CD14-positive monocyte (primary cell): ENCODE measurements around the gene SMIM32. TPM values are rescaled to one million over a fixed set of nuclear protein-coding genes. Genes with fewer than 3 reads are reported as not detected.

Experiments used
- DNase-seq, 3 donors: peaks; one replicate each; pipeline ENCODE4 v3.0.0-alpha.2; 2011 to 2022
- H2AFZ ChIP-seq: 2 replicates; pipeline ENCODE4 v1.6.0; 2012; ENCODE audit warnings: mild to moderate bottlenecking, low read depth, low read length, inconsistent platforms; ENCODE audit not compliant: insufficient read depth, poor library complexity, severe bottlenecking
- H3K27ac ChIP-seq, 2 donors: 1 replicate in 1 of 2; 2 replicates in 1 of 2; pipeline ENCODE4 v1.5.1; 2012 to 2013; ENCODE audit warnings: low read length in 2 of 2, control low read depth in 1 of 2, inconsistent platforms in 1 of 2, low read depth in 1 of 2, mild to moderate bottlenecking in 1 of 2
- H3K27me3 ChIP-seq, 2 donors: one replicate each; pipeline versions ENCODE4 v1.6.0 to v1.6.1; 2011 to 2013; ENCODE audit warnings: low read length in 2 of 2; ENCODE audit not compliant: control insufficient read depth in 2 of 2, insufficient read depth in 2 of 2
- H3K36me3 ChIP-seq, 2 donors: replicated peaks in 1 of 2; 1 replicate in 1 of 2; 2 replicates in 1 of 2; pipeline versions ENCODE4 v1.5.1 to v1.6.1; 2012 to 2013; ENCODE audit warnings: low read length in 2 of 2, control low read depth in 1 of 2, inconsistent platforms in 1 of 2, mild to moderate bottlenecking in 1 of 2; ENCODE audit not compliant: insufficient read depth in 2 of 2, control insufficient read depth in 1 of 2
- H3K4me1 ChIP-seq, 2 donors: 1 replicate in 1 of 2; 2 replicates in 1 of 2; pipeline versions ENCODE4 v1.5.1 to v1.6.1; 2012 to 2013; ENCODE audit warnings: low read length in 2 of 2, control low read depth in 1 of 2, inconsistent platforms in 1 of 2, mild to moderate bottlenecking in 1 of 2, moderate library complexity in 1 of 2; ENCODE audit not compliant: insufficient read depth in 2 of 2, control insufficient read depth in 1 of 2
- H3K4me2 ChIP-seq: replicated peaks from 2 replicates; pipeline ENCODE3; 2012; ENCODE audit warnings: low read length, moderate library complexity, mild to moderate bottlenecking; ENCODE audit not compliant: poor library complexity, severe bottlenecking; ENCODE audit errors: extremely low read depth
- H3K4me3 ChIP-seq, 3 experiments: fragments of 200-600 bp in 1 of 3; sonication (generic) in 1 of 3; replicated peaks in 1 of 3; 1 replicate in 2 of 3; 2 replicates in 1 of 3; pipeline ENCODE4 v1.5.1; 2011 to 2013; ENCODE audit warnings: low read length in 3 of 3, mild to moderate bottlenecking in 3 of 3, control low read depth in 2 of 3, low read depth in 2 of 3, inconsistent platforms in 1 of 3, moderate library complexity in 1 of 3
- H3K79me2 ChIP-seq: 2 replicates; pipeline ENCODE4 v1.6.0; 2012; ENCODE audit warnings: mild to moderate bottlenecking, control low read depth, inconsistent platforms, low read length, moderate library complexity; ENCODE audit not compliant: insufficient read depth
- H3K9ac ChIP-seq: 2 replicates; pipeline ENCODE4 v1.6.0; 2017; ENCODE audit warnings: low read length, mild to moderate bottlenecking; ENCODE audit not compliant: insufficient read depth, poor library complexity, severe bottlenecking
- H3K9me3 ChIP-seq, 2 donors: replicated peaks in 1 of 2; 1 replicate in 1 of 2; 2 replicates in 1 of 2; pipeline versions ENCODE4 v1.5.1 to v1.6.1; 2012 to 2013; ENCODE audit warnings: low read length in 2 of 2, control low read depth in 1 of 2; ENCODE audit not compliant: control insufficient read depth in 1 of 2, insufficient read depth in 1 of 2
- H4K20me1 ChIP-seq: 2 replicates; pipeline ENCODE4 v1.6.0; 2012; ENCODE audit warnings: mild to moderate bottlenecking, low read length, control low read depth, moderate library complexity; ENCODE audit not compliant: insufficient read depth
- H3K27ac Mint-ChIP-seq, 7 donors: one replicate each; pipeline ENCODE4 v1.8.0; 2020; ENCODE audit warnings: mild to moderate bottlenecking in 7 of 7, mixed read lengths in 7 of 7, moderate library complexity in 6 of 7, inconsistent platforms in 2 of 7
- H3K27me3 Mint-ChIP-seq, 3 donors: one replicate each; pipeline ENCODE4 v1.8.0; 2021 to 2022; ENCODE audit warnings: low read depth in 3 of 3, mild to moderate bottlenecking in 3 of 3, mixed read lengths in 3 of 3, moderate library complexity in 3 of 3, inconsistent platforms in 1 of 3
- H3K36me3 Mint-ChIP-seq, 2 donors: one replicate each; pipeline ENCODE4 v1.8.0; 2020; ENCODE audit warnings: mixed read lengths in 2 of 2, inconsistent platforms in 1 of 2, mild to moderate bottlenecking in 1 of 2
- H3K4me1 Mint-ChIP-seq: one replicate; pipeline ENCODE4 v1.8.0; 2020; ENCODE audit warnings: mild to moderate bottlenecking, mixed read lengths
- H3K4me3 Mint-ChIP-seq, 2 donors: one replicate each; pipeline ENCODE4 v1.8.0; 2020; ENCODE audit warnings: mild to moderate bottlenecking in 2 of 2, mixed read lengths in 2 of 2, moderate library complexity in 1 of 2
- H3K9me3 Mint-ChIP-seq, 7 donors: one replicate each; pipeline ENCODE4 v1.8.0; 2020 to 2022; ENCODE audit warnings: mixed read lengths in 7 of 7, mild to moderate bottlenecking in 6 of 7, moderate library complexity in 6 of 7, inconsistent platforms in 2 of 7
- WGBS: methylation state at CpG from one replicate; pipeline ENCODE4 v1.1.5; 2013; ENCODE audit warnings: missing lambda C conversion rate; ENCODE audit not compliant: insufficient coverage; 5-methylcytosine and 5-hydroxymethylcytosine counted together
- intact Hi-C, 2 donors: fragments of 100-400 bp; cut with micrococcal nuclease; formaldehyde crosslinking; loops; one replicate each; pipeline versions ENCODE4 v1.15.0 to v1.15.1; 2023
- polyA plus RNA-seq, 3 donors: library from polyadenylated mRNA; depleted of rRNA in 1 of 3; unstranded in 2 of 3; stranded (reverse) in 1 of 3; fragments of 300-500 nt in 2 of 3; fragments of >200 nt in 1 of 3; fragmentation: Illumina TruSeq in 2 of 3; gene quantifications; 1 replicate in 2 of 3; 2 replicates in 1 of 3; pipeline ENCODE4 v1.2.3, GENCODE V29; 2012 to 2021
- TF ChIP-seq, protein P1 (sequence below): fragments of 200-600 bp; IDR thresholded peaks from one replicate; pipeline ENCODE4 v1.8.0; 2022; ENCODE audit warnings: antibody characterized with exemption, mild to moderate bottlenecking

Gene SMIM32
- polyA plus RNA-seq, 3 donors = not detected

DNA sequence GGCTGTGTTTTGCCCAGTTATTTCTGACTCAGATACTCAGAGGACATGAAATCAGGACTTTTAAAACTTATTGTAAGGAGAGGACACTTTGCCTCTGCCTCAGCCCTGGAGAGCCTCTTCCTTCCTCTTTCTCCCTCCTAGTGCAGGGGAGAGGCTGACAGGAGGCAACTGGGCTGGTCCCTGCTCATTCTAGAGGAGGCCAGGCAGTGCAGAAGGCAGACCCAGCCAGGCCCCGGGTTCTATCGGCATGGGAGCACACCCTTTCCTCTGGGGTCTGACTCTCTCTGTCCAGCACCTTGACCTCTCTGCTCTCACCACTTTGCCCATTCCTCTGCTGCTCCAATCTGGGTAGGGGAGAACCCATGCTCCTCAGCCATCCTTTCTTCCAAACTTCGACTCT lies 16.0 kb upstream of the SMIM32 start:
- no peak overlapping the region for H3K4me3 ChIP-seq
- DNase-seq = no peak
- H3K4me1 ChIP-seq = no peaks in the 10 kb centered on the region
- peaks cover 3% of the 10 kb centered on the region for H3K4me1 Mint-ChIP-seq
- H3K4me2 ChIP-seq = no peak overlapping the region
- H4K20me1 ChIP-seq = no peaks in the 10 kb centered on the region
- H2AFZ ChIP-seq = no peak overlapping the region
- H3K9me3 ChIP-seq = no peaks in the 10 kb centered on the region
- no peaks in the 10 kb centered on the region for H3K36me3 Mint-ChIP-seq
- no peaks in the 10 kb centered on the region for H3K9me3 Mint-ChIP-seq
- no peaks in the 10 kb centered on the region for H3K36me3 ChIP-seq
- no peaks in the 10 kb centered on the region for H3K79me2 ChIP-seq
- H3K27ac ChIP-seq = no peak overlapping the region
- peaks cover 11 to 18% (median 11%) of the 10 kb centered on the region in 3 donors for H3K27me3 Mint-ChIP-seq
- no peak overlapping the region for H3K27ac Mint-ChIP-seq
- intact Hi-C loops = no loop called here
- WGBS = 92% methylated on average over 1 of the region's 3 CpGs
- TF ChIP-seq, protein P1, sequence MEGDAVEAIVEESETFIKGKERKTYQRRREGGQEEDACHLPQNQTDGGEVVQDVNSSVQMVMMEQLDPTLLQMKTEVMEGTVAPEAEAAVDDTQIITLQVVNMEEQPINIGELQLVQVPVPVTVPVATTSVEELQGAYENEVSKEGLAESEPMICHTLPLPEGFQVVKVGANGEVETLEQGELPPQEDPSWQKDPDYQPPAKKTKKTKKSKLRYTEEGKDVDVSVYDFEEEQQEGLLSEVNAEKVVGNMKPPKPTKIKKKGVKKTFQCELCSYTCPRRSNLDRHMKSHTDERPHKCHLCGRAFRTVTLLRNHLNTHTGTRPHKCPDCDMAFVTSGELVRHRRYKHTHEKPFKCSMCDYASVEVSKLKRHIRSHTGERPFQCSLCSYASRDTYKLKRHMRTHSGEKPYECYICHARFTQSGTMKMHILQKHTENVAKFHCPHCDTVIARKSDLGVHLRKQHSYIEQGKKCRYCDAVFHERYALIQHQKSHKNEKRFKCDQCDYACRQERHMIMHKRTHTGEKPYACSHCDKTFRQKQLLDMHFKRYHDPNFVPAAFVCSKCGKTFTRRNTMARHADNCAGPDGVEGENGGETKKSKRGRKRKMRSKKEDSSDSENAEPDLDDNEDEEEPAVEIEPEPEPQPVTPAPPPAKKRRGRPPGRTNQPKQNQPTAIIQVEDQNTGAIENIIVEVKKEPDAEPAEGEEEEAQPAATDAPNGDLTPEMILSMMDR = no peak
- H3K9ac ChIP-seq = no peak overlapping the region
- H3K27me3 ChIP-seq = no peaks in the 10 kb centered on the region
- no peak overlapping the region for H3K4me3 Mint-ChIP-seq

DNA sequence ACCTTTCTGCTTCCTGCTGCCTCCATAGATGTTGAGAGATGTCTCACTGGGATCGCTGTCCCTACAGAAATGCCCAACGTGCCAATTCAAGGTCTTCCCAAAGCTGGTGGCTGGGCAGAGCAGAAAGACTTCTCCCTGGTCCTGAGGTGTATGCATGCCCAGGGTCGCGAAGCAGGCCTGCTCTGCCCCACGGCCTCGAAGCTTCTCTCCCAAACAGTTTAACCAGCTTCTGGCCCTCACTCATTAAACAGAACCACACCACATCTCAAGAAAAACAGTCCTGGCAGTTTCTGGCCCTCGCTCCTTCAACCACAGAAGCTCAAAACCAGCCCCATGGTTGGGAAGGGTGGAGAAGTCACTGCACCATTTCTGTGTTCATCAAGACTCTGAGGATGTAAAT lies 14.7 kb upstream of the SMIM32 start:
- no peak overlapping the region for H2AFZ ChIP-seq
- H3K27ac Mint-ChIP-seq = no peak overlapping the region
- H3K36me3 Mint-ChIP-seq = no peaks in the 10 kb centered on the region
- H3K27me3 Mint-ChIP-seq = peaks cover 15 to 20% (median 19%) of the 10 kb centered on the region in 3 donors
- no peaks in the 10 kb centered on the region for H3K79me2 ChIP-seq
- H3K27me3 ChIP-seq = peaks cover 0 to 6% of the 10 kb centered on the region in 2 donors
- DNase-seq = no peak
- no peaks in the 10 kb centered on the region for H3K9me3 ChIP-seq
- H3K9ac ChIP-seq = no peak overlapping the region
- peaks cover 3% of the 10 kb centered on the region for H3K4me1 Mint-ChIP-seq
- no peak overlapping the region for H3K4me3 Mint-ChIP-seq
- no peaks in the 10 kb centered on the region for H4K20me1 ChIP-seq
- no peaks in the 10 kb centered on the region for H3K4me1 ChIP-seq
- no peaks in the 10 kb centered on the region for H3K36me3 ChIP-seq
- intact Hi-C loops = no loop called here
- H3K9me3 Mint-ChIP-seq = no peaks in the 10 kb centered on the region
- TF ChIP-seq, protein P1 = no peak
- H3K27ac ChIP-seq = no peak overlapping the region
- WGBS = 100% methylated on average over 2 of the region's 7 CpGs
- H3K4me2 ChIP-seq = no peak overlapping the region
- no peak overlapping the region for H3K4me3 ChIP-seq
